ENCODE results near the gene BCL11B.

- TF ChIP-seq EZH2 (IDR thresholded peaks at IDR 0.05; ENCODE audit: low read depth, low read length, severe bottlenecking) (no peak), EP300 (IDR thresholded peaks at IDR 0.05; ENCODE audit: borderline replicate concordance in 1 of 2, low read depth in 2 of 2, low read length in 2 of 2) (no peak), JUND (IDR thresholded peaks at IDR 0.05; ENCODE audit: low read length) (no peak), GABPA (IDR thresholded peaks at IDR 0.05; ENCODE audit: borderline replicate concordance, insufficient read depth, low read length) (no peak), POLR2A (IDR thresholded peaks at IDR 0.05; ENCODE audit: control extremely low read depth in 1 of 2, low read depth in 2 of 2, low read length in 2 of 2) (no peak), NANOG (IDR thresholded peaks at IDR 0.05; ENCODE audit: insufficient read depth, low read depth, low read length, poor library complexity, severe bottlenecking) (no peak)
- TF ChIP-seq, protein P1, sequence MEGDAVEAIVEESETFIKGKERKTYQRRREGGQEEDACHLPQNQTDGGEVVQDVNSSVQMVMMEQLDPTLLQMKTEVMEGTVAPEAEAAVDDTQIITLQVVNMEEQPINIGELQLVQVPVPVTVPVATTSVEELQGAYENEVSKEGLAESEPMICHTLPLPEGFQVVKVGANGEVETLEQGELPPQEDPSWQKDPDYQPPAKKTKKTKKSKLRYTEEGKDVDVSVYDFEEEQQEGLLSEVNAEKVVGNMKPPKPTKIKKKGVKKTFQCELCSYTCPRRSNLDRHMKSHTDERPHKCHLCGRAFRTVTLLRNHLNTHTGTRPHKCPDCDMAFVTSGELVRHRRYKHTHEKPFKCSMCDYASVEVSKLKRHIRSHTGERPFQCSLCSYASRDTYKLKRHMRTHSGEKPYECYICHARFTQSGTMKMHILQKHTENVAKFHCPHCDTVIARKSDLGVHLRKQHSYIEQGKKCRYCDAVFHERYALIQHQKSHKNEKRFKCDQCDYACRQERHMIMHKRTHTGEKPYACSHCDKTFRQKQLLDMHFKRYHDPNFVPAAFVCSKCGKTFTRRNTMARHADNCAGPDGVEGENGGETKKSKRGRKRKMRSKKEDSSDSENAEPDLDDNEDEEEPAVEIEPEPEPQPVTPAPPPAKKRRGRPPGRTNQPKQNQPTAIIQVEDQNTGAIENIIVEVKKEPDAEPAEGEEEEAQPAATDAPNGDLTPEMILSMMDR (IDR thresholded peaks at IDR 0.05; ENCODE audit: control extremely low read depth in 1 of 3, insufficient read depth in 1 of 3, low read depth in 1 of 3, low read length in 3 of 3) = no peak
Measured at GRCh38 chr14:99320621-99321235, 48.7 kb upstream of the BCL11B start.

Measured in H1 (cell line).